Osteoblast (primary cell): Measurements from ENCODE around the gene FGF1. TPM values are rescaled to one million over a fixed set of nuclear protein-coding genes. Genes with fewer than 3 reads are reported as not detected.
"Not testable (repeated sequence)": the region's sequence is repeated elsewhere in the genome, so short reads cannot be mapped to it uniquely, and the experiment has no call there.

Experiments used
- DNase-seq: peaks from one replicate; pipeline ENCODE4 v3.0.0; 2011; ENCODE audit warnings: low spot score, mixed read lengths; ENCODE audit not compliant: insufficient read length; ENCODE audit errors: missing footprints
- H2AFZ ChIP-seq: 2 replicates; pipeline ENCODE4 v1.6.0; 2011; ENCODE audit warnings: mild to moderate bottlenecking, low read length
- H3K27ac ChIP-seq: 2 replicates; pipeline ENCODE4 v1.5.1; 2011; ENCODE audit warnings: mild to moderate bottlenecking, low read depth, low read length, moderate library complexity
- H3K27me3 ChIP-seq: 2 replicates; pipeline ENCODE4 v1.6.0; 2012; ENCODE audit warnings: mild to moderate bottlenecking, control low read depth, inconsistent platforms, low read length, moderate library complexity; ENCODE audit not compliant: insufficient read depth
- H3K36me3 ChIP-seq: 2 replicates; pipeline ENCODE4 v1.5.1; 2011; ENCODE audit warnings: mild to moderate bottlenecking, low read length, control low read depth, moderate library complexity; ENCODE audit not compliant: insufficient read depth
- H3K4me1 ChIP-seq: 2 replicates; pipeline ENCODE4 v1.5.1; 2011; ENCODE audit warnings: mild to moderate bottlenecking, low read length, control low read depth, moderate library complexity; ENCODE audit not compliant: insufficient read depth
- H3K4me2 ChIP-seq: 2 replicates; pipeline ENCODE4 v1.6.0; 2011; ENCODE audit warnings: mild to moderate bottlenecking, low read length; ENCODE audit not compliant: insufficient read depth
- H3K4me3 ChIP-seq: fragments of 200-600 bp; sonication (generic); 3 replicates; pipeline ENCODE4 v1.5.1; 2012; ENCODE audit warnings: mild to moderate bottlenecking, low read length, inconsistent platforms; ENCODE audit not compliant: insufficient read depth
- H3K79me2 ChIP-seq: 2 replicates; pipeline ENCODE4 v1.6.0; 2012; ENCODE audit warnings: mild to moderate bottlenecking, low read length, control low read depth, inconsistent platforms; ENCODE audit not compliant: insufficient read depth
- H3K9me3 ChIP-seq: 2 replicates; pipeline ENCODE4 v1.5.1; 2011; ENCODE audit warnings: low read depth, low read length, control low read depth
- H4K20me1 ChIP-seq: 2 replicates; pipeline ENCODE4 v1.6.0; 2012; ENCODE audit warnings: mild to moderate bottlenecking, low read length, control low read depth; ENCODE audit not compliant: insufficient read depth
- CTCF ChIP-seq: IDR thresholded peaks from 2 replicates; pipeline ENCODE4 v1.5.1; 2011; ENCODE audit warnings: mild to moderate bottlenecking, low read depth, low read length, moderate library complexity; ENCODE audit errors: extremely low read depth
- total RNA-seq: library from RNA; depleted of rRNA; stranded (reverse); fragments of >200 nt; gene quantifications from 2 replicates; pipeline ENCODE4 v1.2.3, GENCODE V29; 2012

Gene FGF1
- total RNA-seq, 1 donor, result 4.3 TPM

GRCh38 chr5:142650060-142650459 is 35.8 kb downstream of the FGF1 start:
- Histone ChIP-seq H3K79me2 (no peaks in the 10 kb centered on the region), H2AFZ (no peak overlapping the region), H3K9me3 (no peaks in the 10 kb centered on the region), H3K27me3 (no peaks in the 10 kb centered on the region), H3K4me2 (no peak overlapping the region), H3K27ac (no peak overlapping the region), H3K36me3 (no peaks in the 10 kb centered on the region), H4K20me1 (no peaks in the 10 kb centered on the region), H3K4me1 (peaks cover 13% of the 10 kb centered on the region), H3K4me3 (no peak overlapping the region)
- no peak for TF ChIP-seq CTCF
- no peak for DNase-seq

GRCh38 chr5:142648108-142648507 is 37.8 kb downstream of the FGF1 start:
- not testable (repeated sequence) for H3K9me3 ChIP-seq, H3K27ac ChIP-seq, H3K27me3 ChIP-seq, H4K20me1 ChIP-seq, H2AFZ ChIP-seq, H3K4me3 ChIP-seq, H3K4me2 ChIP-seq, H3K79me2 ChIP-seq, H3K36me3 ChIP-seq, DNase-seq
- H3K4me1 ChIP-seq, result peaks cover 22% of the 10 kb centered on the region

- peak overlapping the region; percentile 27 for H3K4me3 ChIP-seq
- peak; percentile 60 for DNase-seq
- peak overlapping the region; percentile 77 for H2AFZ ChIP-seq
These were observed 40.4 kb downstream of the FGF1 start for GRCh38 chr5:142645456-142645855.

GRCh38 chr5:142644640-142645361 is 41.1 kb downstream of the FGF1 start:
- Histone ChIP-seq H3K79me2 (no peaks in the 10 kb centered on the region), H3K27ac (peak overlapping the region; percentile 94), H3K4me3 (peak overlapping the region; percentile 45), H3K9me3 (no peaks in the 10 kb centered on the region), H3K4me1 (peaks cover 22% of the 10 kb centered on the region), H2AFZ (peak overlapping the region; percentile 77), H3K27me3 (no peaks in the 10 kb centered on the region), H3K4me2 (peak overlapping the region; percentile 82), H4K20me1 (no peaks in the 10 kb centered on the region), H3K36me3 (no peaks in the 10 kb centered on the region)
- peak; percentile 97 for DNase-seq
- no peak for TF ChIP-seq CTCF

More at GRCh38 chr5:142645456-142645855, 40.4 kb downstream of the FGF1 start:
- no peaks in the 10 kb centered on the region for H3K79me2 ChIP-seq
- H3K27ac ChIP-seq, result peak overlapping the region; percentile 94
- no peaks in the 10 kb centered on the region for H3K9me3 ChIP-seq
- H3K4me2 ChIP-seq, result peak overlapping the region; percentile 65
- H3K36me3 ChIP-seq, result no peaks in the 10 kb centered on the region
- H3K4me1 ChIP-seq, result peaks cover 22% of the 10 kb centered on the region
- no peaks in the 10 kb centered on the region for H4K20me1 ChIP-seq
- TF ChIP-seq CTCF, result no peak
- no peaks in the 10 kb centered on the region for H3K27me3 ChIP-seq
